AG09319 (cell line): ENCODE measurements around the gene KIF2A.

Experiments used
- DNase-seq: peaks from one replicate; pipeline ENCODE4 v3.0.0-alpha.2; 2010; ENCODE audit warnings: low read depth; ENCODE audit errors: extremely low read depth
- CTCF ChIP-seq: IDR thresholded peaks from 2 replicates; pipeline ENCODE4 v1.5.1; 2011; ENCODE audit warnings: low read depth, mild to moderate bottlenecking, inconsistent platforms, low read length, moderate library complexity

Gene KIF2A

GRCh38 chr5:62305715-62306322 is at the start of gene KIF2A:
TSS of gene KIF2A (plus strand) at chr5:62306206. CDS start at chr5:62306473, 267 bp downstream.
- DNase-seq: peak; percentile 76
- TF ChIP-seq CTCF: no peak; the same call in 1 of the 2 replicates

- DNase-seq: no peak
- no peak for TF ChIP-seq CTCF
These were observed 49.0 kb upstream of the KIF2A start for GRCh38 chr5:62257020-62257367.

GRCh38 chr5:62258654-62259053 is 47.4 kb upstream of the KIF2A start:
- DNase-seq: no peak
- TF ChIP-seq CTCF: no peak

- no peak for TF ChIP-seq CTCF
- no peak for DNase-seq
These were observed 46.2 kb upstream of the KIF2A start for GRCh38 chr5:62259699-62260250.

- no peak for DNase-seq
- no peak for TF ChIP-seq CTCF
These were observed 45.5 kb upstream of the KIF2A start for GRCh38 chr5:62260513-62260912.

GRCh38 chr5:62263401-62263800 is 42.6 kb upstream of the KIF2A start:
- DNase-seq: no peak

GRCh38 chr5:62265648-62266112 is 40.3 kb upstream of the KIF2A start:
- no peak for TF ChIP-seq CTCF
- DNase-seq: no peak

More at GRCh38 chr5:62263401-62263800, 42.6 kb upstream of the KIF2A start:
- TF ChIP-seq CTCF: no peak
